Lower lobe of right lung (tissue), 2 donors: Measurements from ENCODE around the gene RIT2. TPM values are rescaled to one million over a fixed set of nuclear protein-coding genes. Genes with fewer than 3 reads are reported as not detected.
"Not testable (repeated sequence)": the region's sequence is repeated elsewhere in the genome, so short reads cannot be mapped to it uniquely, and the experiment has no call there.

Experiments used
- ATAC-seq, 2 donors: fragments of 200-7000 bp; cut with Tn5 transposase; one replicate each; pipeline ENCODE4 v1.9.1; 2020 to 2022; ENCODE audit warnings: mild to moderate bottlenecking in 2 of 2, moderate library complexity in 2 of 2
- DNase-seq: peaks from one replicate; pipeline ENCODE4 v3.0.0-alpha.2; 2020
- H3K27ac ChIP-seq: fragments of 200-600 bp; one replicate; pipeline ENCODE4 v1.8.0; 2022
- H3K27me3 ChIP-seq: fragments of 200-600 bp; one replicate; pipeline ENCODE4 v1.8.0; 2022; ENCODE audit warnings: low read depth
- H3K36me3 ChIP-seq: fragments of 200-600 bp; one replicate; pipeline ENCODE4 v1.8.0; 2022; ENCODE audit warnings: mild to moderate bottlenecking
- H3K4me1 ChIP-seq: fragments of 200-600 bp; one replicate; pipeline ENCODE4 v1.8.0; 2022
- H3K4me3 ChIP-seq: fragments of 200-600 bp; one replicate; pipeline ENCODE4 v1.8.0; 2022; ENCODE audit warnings: mild to moderate bottlenecking
- H3K9me3 ChIP-seq: fragments of 200-600 bp; one replicate; pipeline ENCODE4 v1.8.0; 2022
- CTCF ChIP-seq: fragments of 200-600 bp; IDR thresholded peaks from one replicate; pipeline ENCODE4 v1.8.0; 2022; ENCODE audit warnings: antibody characterized with exemption, mild to moderate bottlenecking
- intact Hi-C: fragments of 100-400 bp; cut with DNase I; formaldehyde crosslinking; loops from one replicate; pipeline ENCODE4 v1.11.0; 2022
- total RNA-seq: library from RNA; stranded (reverse); fragmentation: NEBNext Ultra II Directional; extraction: Animal tissue kit (Norgen Biotek cat#: 25700); gene quantifications from one replicate; pipeline ENCODE4 v1.2.1, GENCODE V29; 2021
- donor health status: DM: no; HTN: yes; CAD: no; lungs with severe emphysema.

Gene RIT2
- total RNA-seq, 1 donor from 2014 or later: not detected

GRCh38 chr18:42814618-42815017 is 300.9 kb downstream of the RIT2 start:
- DNase-seq: no peak
- Histone ChIP-seq H3K4me3 (no peak overlapping the region), H3K27me3 (no peaks in the 10 kb centered on the region), H3K36me3 (no peaks in the 10 kb centered on the region), H3K4me1 (no peaks in the 10 kb centered on the region), H3K9me3 (no peaks in the 10 kb centered on the region), H3K27ac (no peak overlapping the region)
- ATAC-seq: no peak
- TF ChIP-seq CTCF: no peak
- intact Hi-C loops: no loop called here

GRCh38 chr18:42814184-42814583 is 301.3 kb downstream of the RIT2 start:
- Histone ChIP-seq H3K4me1 (no peaks in the 10 kb centered on the region), H3K4me3 (no peak overlapping the region), H3K36me3 (no peaks in the 10 kb centered on the region), H3K27me3 (no peaks in the 10 kb centered on the region), H3K9me3 (no peaks in the 10 kb centered on the region), H3K27ac (no peak overlapping the region)
- DNase-seq (no peak), ATAC-seq (no peak)
- TF ChIP-seq CTCF: no peak
- intact Hi-C loops: no loop called here

- no peaks in the 10 kb centered on the region for H3K36me3 ChIP-seq
- H3K4me3 ChIP-seq: no peak overlapping the region
- no peak for ATAC-seq
- no peak overlapping the region for H3K27ac ChIP-seq
- no peaks in the 10 kb centered on the region for H3K4me1 ChIP-seq
- H3K27me3 ChIP-seq: no peaks in the 10 kb centered on the region
- H3K9me3 ChIP-seq: no peaks in the 10 kb centered on the region
- no peak for DNase-seq
- intact Hi-C loops: no loop called here
- TF ChIP-seq CTCF: no peak
Measured at GRCh38 chr18:42813570-42813969, 301.9 kb downstream of the RIT2 start.

- no peaks in the 10 kb centered on the region for H3K9me3 ChIP-seq
- H3K27me3 ChIP-seq: no peaks in the 10 kb centered on the region
- TF ChIP-seq CTCF: no peak
- no peak overlapping the region for H3K27ac ChIP-seq
- ATAC-seq (no peak), DNase-seq (no peak)
- H3K36me3 ChIP-seq: no peaks in the 10 kb centered on the region
- no peaks in the 10 kb centered on the region for H3K4me1 ChIP-seq
- H3K4me3 ChIP-seq: no peak overlapping the region
- intact Hi-C loops: no loop called here
Measured at GRCh38 chr18:42807887-42808286, 307.6 kb downstream of the RIT2 start.

GRCh38 chr18:42801706-42802105 is 313.8 kb downstream of the RIT2 start:
- ATAC-seq (no peak), DNase-seq (no peak)
- Histone ChIP-seq H3K9me3 (no peaks in the 10 kb centered on the region), H3K27me3 (no peaks in the 10 kb centered on the region), H3K36me3 (no peaks in the 10 kb centered on the region), H3K4me3 (no peak overlapping the region), H3K4me1 (no peaks in the 10 kb centered on the region), H3K27ac (no peak overlapping the region)
- no peak for TF ChIP-seq CTCF
- intact Hi-C loops: no loop called here

- TF ChIP-seq CTCF: no peak
- Histone ChIP-seq H3K36me3 (no peaks in the 10 kb centered on the region), H3K9me3 (no peaks in the 10 kb centered on the region), H3K4me1 (no peaks in the 10 kb centered on the region), H3K27me3 (no peaks in the 10 kb centered on the region), H3K4me3 (no peak overlapping the region), H3K27ac (no peak overlapping the region)
- ATAC-seq (no peak), DNase-seq (no peak)
- intact Hi-C loops: no loop called here
Measured at GRCh38 chr18:42798606-42799170, 316.8 kb downstream of the RIT2 start.

- intact Hi-C loops, H3K27me3 ChIP-seq, ATAC-seq, H3K36me3 ChIP-seq, H3K4me3 ChIP-seq, H3K4me1 ChIP-seq, H3K9me3 ChIP-seq, H3K27ac ChIP-seq: not testable (repeated sequence)
- peak; percentile 29 for DNase-seq
Measured at GRCh38 chr18:42795213-42795789, 320.2 kb downstream of the RIT2 start.
